ENCODE data around the gene TNS1. TPM values are rescaled to one million over a fixed set of nuclear protein-coding genes. Genes with fewer than 3 reads are reported as not detected.

TNS1 gene
- total RNA-seq, 1 experiment from 2014 or later = 0.49 TPM

- Histone ChIP-seq H3K4me3 (ENCODE audit: low read depth in 2 of 2, low read length in 2 of 2) (peak overlapping the region in 1 of 2 experiments; percentile 20; a peak in 1 of 4 replicates), H3K4me1 (ENCODE audit: control insufficient read depth, insufficient read depth, low read length) (no peaks in the 10 kb centered on the region), H3K36me3 (ENCODE audit: control insufficient read depth, insufficient read depth, low read length) (no peaks in the 10 kb centered on the region), H3K27me3 (ENCODE audit: control insufficient read depth, insufficient read depth, low read length) (no peaks in the 10 kb centered on the region), H3K27ac (ENCODE audit: low read length) (no peak overlapping the region), H3K9me3 (ENCODE audit: control insufficient read depth, insufficient read depth, low read depth, low read length) (no peaks in the 10 kb centered on the region)
- BruUV-seq (replicated peaks) = no TSS peak
- in situ Hi-C loops (cut with HindIII; ENCODE audit: low pct_unique_long_range_greater_than_20kb, low sequenced_read_pairs) = no loop called here
- POLR2A ChIA-PET = no interaction called here
- ATAC-seq (no peak), DNase-seq (ENCODE audit: low read depth, low spot score) (no peak)
- TF ChIP-seq, protein P1, sequence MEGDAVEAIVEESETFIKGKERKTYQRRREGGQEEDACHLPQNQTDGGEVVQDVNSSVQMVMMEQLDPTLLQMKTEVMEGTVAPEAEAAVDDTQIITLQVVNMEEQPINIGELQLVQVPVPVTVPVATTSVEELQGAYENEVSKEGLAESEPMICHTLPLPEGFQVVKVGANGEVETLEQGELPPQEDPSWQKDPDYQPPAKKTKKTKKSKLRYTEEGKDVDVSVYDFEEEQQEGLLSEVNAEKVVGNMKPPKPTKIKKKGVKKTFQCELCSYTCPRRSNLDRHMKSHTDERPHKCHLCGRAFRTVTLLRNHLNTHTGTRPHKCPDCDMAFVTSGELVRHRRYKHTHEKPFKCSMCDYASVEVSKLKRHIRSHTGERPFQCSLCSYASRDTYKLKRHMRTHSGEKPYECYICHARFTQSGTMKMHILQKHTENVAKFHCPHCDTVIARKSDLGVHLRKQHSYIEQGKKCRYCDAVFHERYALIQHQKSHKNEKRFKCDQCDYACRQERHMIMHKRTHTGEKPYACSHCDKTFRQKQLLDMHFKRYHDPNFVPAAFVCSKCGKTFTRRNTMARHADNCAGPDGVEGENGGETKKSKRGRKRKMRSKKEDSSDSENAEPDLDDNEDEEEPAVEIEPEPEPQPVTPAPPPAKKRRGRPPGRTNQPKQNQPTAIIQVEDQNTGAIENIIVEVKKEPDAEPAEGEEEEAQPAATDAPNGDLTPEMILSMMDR (IDR thresholded peaks at IDR 0.05) = no peak
- TF ChIP-seq, protein P2, sequence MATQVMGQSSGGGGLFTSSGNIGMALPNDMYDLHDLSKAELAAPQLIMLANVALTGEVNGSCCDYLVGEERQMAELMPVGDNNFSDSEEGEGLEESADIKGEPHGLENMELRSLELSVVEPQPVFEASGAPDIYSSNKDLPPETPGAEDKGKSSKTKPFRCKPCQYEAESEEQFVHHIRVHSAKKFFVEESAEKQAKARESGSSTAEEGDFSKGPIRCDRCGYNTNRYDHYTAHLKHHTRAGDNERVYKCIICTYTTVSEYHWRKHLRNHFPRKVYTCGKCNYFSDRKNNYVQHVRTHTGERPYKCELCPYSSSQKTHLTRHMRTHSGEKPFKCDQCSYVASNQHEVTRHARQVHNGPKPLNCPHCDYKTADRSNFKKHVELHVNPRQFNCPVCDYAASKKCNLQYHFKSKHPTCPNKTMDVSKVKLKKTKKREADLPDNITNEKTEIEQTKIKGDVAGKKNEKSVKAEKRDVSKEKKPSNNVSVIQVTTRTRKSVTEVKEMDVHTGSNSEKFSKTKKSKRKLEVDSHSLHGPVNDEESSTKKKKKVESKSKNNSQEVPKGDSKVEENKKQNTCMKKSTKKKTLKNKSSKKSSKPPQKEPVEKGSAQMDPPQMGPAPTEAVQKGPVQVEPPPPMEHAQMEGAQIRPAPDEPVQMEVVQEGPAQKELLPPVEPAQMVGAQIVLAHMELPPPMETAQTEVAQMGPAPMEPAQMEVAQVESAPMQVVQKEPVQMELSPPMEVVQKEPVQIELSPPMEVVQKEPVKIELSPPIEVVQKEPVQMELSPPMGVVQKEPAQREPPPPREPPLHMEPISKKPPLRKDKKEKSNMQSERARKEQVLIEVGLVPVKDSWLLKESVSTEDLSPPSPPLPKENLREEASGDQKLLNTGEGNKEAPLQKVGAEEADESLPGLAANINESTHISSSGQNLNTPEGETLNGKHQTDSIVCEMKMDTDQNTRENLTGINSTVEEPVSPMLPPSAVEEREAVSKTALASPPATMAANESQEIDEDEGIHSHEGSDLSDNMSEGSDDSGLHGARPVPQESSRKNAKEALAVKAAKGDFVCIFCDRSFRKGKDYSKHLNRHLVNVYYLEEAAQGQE (IDR thresholded peaks at IDR 0.05; ENCODE audit: insufficient read depth in 1 of 2, low read depth in 2 of 2, low read length in 1 of 2) = no peak
- TF ChIP-seq TCF7L2 (IDR thresholded peaks at IDR 0.05; ENCODE audit: low read depth, low read length) (no peak), POLR2AphosphoS5 (IDR thresholded peaks at IDR 0.05; ENCODE audit: low read depth, low read length) (no peak), SIN3A (IDR thresholded peaks at IDR 0.05; ENCODE audit: borderline replicate concordance, insufficient read depth, low read depth, low read length) (no peak)
- intact Hi-C loops (cut with micrococcal nuclease; ENCODE audit: unreplicated experiment) = no loop called here
- CTCF ChIA-PET = no interaction called here
Measured at GRCh38 chr2:218001629-218002028, 1.2 kb downstream of the TNS1 start.

DNA sequence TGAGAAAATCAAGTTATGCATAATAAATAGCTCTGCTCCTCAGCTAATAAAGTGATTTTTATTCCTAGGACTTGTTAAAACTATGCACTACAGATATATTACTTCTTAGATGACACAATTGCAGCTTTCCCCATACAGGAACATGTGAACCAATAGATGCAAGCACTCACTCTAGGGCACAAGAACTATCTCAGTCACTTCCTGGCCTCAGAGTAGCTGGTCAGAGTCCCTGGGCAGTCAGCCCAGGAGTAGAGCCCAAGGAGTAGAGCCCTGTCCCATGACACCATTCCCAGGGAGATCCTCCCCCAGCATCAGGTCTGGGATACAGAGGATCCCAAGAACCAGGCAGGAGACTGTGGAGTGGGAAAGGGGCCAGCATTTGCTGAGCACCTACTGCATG, 2.7 kb downstream of the TNS1 start:
- DNase-seq (ENCODE audit: low read depth, low spot score) (no peak), ATAC-seq (no peak)
- no peak overlapping the region for H3K27ac ChIP-seq (ENCODE audit: low read length)
- H3K4me3 ChIP-seq (ENCODE audit: low read depth in 2 of 2, low read length in 2 of 2) = no peak overlapping the region
- ChIA-PET CTCF (no interaction called here), POLR2A (no interaction called here)
- H3K9me3 ChIP-seq (ENCODE audit: control insufficient read depth, insufficient read depth, low read depth, low read length) = no peaks in the 10 kb centered on the region
- intact Hi-C loops (cut with micrococcal nuclease; ENCODE audit: unreplicated experiment) = no loop called here
- no peaks in the 10 kb centered on the region for H3K36me3 ChIP-seq (ENCODE audit: control insufficient read depth, insufficient read depth, low read length)
- no TSS peak for BruUV-seq (replicated peaks)
- H3K27me3 ChIP-seq (ENCODE audit: control insufficient read depth, insufficient read depth, low read length) = no peaks in the 10 kb centered on the region
- no peaks in the 10 kb centered on the region for H3K4me1 ChIP-seq (ENCODE audit: control insufficient read depth, insufficient read depth, low read length)
- no peak for TF ChIP-seq POLR2AphosphoS5 (IDR thresholded peaks at IDR 0.05; ENCODE audit: low read depth, low read length)
- in situ Hi-C loops (cut with HindIII; ENCODE audit: low pct_unique_long_range_greater_than_20kb, low sequenced_read_pairs) = no loop called here

DNA sequence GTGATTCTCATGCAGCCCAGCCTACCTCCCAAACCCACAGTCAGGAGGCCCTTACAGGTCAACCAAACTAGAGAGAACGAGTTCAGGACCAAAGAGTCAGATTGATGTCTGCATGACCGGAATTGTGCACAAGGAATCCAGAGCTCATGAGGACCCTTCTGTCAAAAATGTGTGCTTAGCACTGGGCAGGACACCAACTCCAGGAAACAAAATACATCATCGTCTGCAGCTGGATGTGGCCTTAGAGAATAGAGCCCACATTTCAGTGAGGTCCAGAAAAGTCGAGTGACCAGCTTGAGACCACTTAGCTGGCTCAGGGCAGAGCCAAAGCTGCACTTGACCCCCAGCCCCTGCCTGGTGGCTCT, 3.2 kb downstream of the TNS1 start:
- H3K9me3 ChIP-seq (ENCODE audit: control insufficient read depth, insufficient read depth, low read depth, low read length) = no peaks in the 10 kb centered on the region
- DNase-seq (ENCODE audit: low read depth, low spot score) (no peak), ATAC-seq (no peak)
- no peaks in the 10 kb centered on the region for H3K4me1 ChIP-seq (ENCODE audit: control insufficient read depth, insufficient read depth, low read length)
- no peak overlapping the region for H3K27ac ChIP-seq (ENCODE audit: low read length)
- no peaks in the 10 kb centered on the region for H3K27me3 ChIP-seq (ENCODE audit: control insufficient read depth, insufficient read depth, low read length)
- POLR2A ChIA-PET = no interaction called here
- intact Hi-C loops (cut with micrococcal nuclease; ENCODE audit: unreplicated experiment) = no loop called here
- TF ChIP-seq SIN3A (IDR thresholded peaks at IDR 0.05; ENCODE audit: borderline replicate concordance, insufficient read depth, low read depth, low read length) (no peak), TCF7L2 (IDR thresholded peaks at IDR 0.05; ENCODE audit: low read depth, low read length) (no peak), POLR2AphosphoS5 (IDR thresholded peaks at IDR 0.05; ENCODE audit: low read depth, low read length) (no peak)
- TF ChIP-seq, protein P1 (IDR thresholded peaks at IDR 0.05) = no peak
- BruUV-seq (replicated peaks) = no TSS peak
- CTCF ChIA-PET = no interaction called here
- no peaks in the 10 kb centered on the region for H3K36me3 ChIP-seq (ENCODE audit: control insufficient read depth, insufficient read depth, low read length)
- in situ Hi-C loops (cut with HindIII; ENCODE audit: low pct_unique_long_range_greater_than_20kb, low sequenced_read_pairs) = no loop called here
- no peak overlapping the region for H3K4me3 ChIP-seq (ENCODE audit: low read depth in 2 of 2, low read length in 2 of 2)

All from Panc1 (cell line).